Measurements from ENCODE around the gene TRAF6. TPM values are rescaled to one million over a fixed set of nuclear protein-coding genes. Genes with fewer than 3 reads are reported as not detected.
"Not testable (repeated sequence)": the region's sequence is repeated elsewhere in the genome, so short reads cannot be mapped to it uniquely, and the experiment has no call there.

Gene TRAF6
- total RNA-seq, 2 experiments from 2014 or later = 12.4 to 12.8 TPM

DNA sequence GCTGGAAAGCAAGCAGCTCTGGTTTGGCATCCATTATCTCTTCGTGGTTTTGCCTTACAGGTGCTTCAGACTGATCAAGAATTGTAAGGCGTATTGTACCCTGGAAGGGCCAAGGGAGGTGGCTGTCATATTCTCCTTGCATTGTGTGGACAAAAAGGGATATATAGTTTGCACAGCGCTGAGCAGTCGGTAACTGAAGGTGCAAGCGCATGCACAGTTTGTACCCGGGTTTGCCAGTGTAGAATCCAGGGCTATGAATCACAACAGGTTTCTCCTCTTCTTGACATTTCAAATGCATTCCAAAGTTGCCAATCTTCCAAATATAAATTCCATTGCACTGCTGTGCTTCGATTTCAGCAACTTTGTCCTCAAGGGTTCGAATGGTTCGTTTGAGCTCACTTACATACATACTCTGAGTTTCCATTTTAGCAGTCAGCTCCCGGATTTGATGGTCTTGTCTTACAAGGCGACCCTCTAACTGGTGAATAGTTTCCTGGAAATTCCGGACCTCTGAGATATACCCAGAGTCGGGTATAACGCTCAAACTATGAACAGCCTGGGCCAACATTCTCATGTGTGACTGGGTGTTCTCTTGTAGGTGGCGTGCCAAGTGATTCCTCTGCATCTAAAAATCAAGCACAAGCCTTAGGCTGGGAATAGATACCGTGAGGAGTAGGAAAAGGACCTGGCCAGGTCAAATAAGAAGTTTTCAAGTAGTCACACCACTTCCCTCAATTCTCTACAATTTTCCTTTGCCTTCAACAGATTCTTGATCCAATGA is 19.9 kb downstream of the TRAF6 start:
- H3K27me3 Mint-ChIP-seq = no peaks in the 10 kb centered on the region
- H3K27ac Mint-ChIP-seq = no peak overlapping the region
- H3K4me1 Mint-ChIP-seq = peaks cover 24% of the 10 kb centered on the region
- no peak overlapping the region for H3K4me3 Mint-ChIP-seq
- H3K9me3 Mint-ChIP-seq = no peaks in the 10 kb centered on the region
- ChIA-PET POLR2A (no interaction called here), CTCF (interaction anchor here (1.2 to 2.8 kb wide), 2 partner anchors 11 kb away, joined by 4 to 12 read pairs; no protein-coding TSS in a partner anchor)
- peaks cover 59% of the 10 kb centered on the region for H3K36me3 Mint-ChIP-seq (ENCODE audit: low read depth)
- no peak for DNase-seq

DNA sequence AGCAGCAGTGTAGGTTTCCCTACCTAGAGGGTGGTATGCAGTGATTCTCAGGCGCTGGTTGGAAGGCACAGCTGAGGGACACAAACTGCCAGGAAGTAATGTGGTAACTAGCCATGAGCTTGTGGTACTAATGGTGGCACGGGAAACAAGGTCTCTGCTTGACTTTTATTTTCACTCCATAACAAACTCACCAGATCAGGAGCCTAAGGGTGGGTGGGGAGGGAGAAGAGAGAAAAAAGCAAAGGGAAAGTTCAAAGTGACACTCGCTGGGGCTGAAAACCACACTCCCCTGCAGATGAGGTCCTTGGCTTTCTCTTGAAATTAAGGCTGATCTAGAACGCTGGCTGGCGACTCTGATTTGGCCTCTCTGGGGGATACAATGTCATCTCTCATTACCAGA is 22.0 kb downstream of the TRAF6 start:
- Mint-ChIP-seq H3K27ac (peak overlapping the region; percentile 17), H3K9me3 (peaks cover 1% of the 10 kb centered on the region), H3K4me1 (peaks cover 28% of the 10 kb centered on the region), H3K36me3 (ENCODE audit: low read depth) (peaks cover 67% of the 10 kb centered on the region), H3K4me3 (no peak overlapping the region), H3K27me3 (no peaks in the 10 kb centered on the region)
- POLR2A ChIA-PET = interaction anchor here (1.0 to 1.4 kb wide), 4 partner anchors 11 to 110 kb away, joined by 3 to 5 read pairs (median 4); no protein-coding TSS in a partner anchor
- CTCF ChIA-PET = interaction anchor here (0.8 to 2.8 kb wide), 8 partner anchors 9 to 198 kb away, joined by 3 to 12 read pairs (median 4); partner anchors contain the start of gene TRAF6
- DNase-seq = no peak

DNA sequence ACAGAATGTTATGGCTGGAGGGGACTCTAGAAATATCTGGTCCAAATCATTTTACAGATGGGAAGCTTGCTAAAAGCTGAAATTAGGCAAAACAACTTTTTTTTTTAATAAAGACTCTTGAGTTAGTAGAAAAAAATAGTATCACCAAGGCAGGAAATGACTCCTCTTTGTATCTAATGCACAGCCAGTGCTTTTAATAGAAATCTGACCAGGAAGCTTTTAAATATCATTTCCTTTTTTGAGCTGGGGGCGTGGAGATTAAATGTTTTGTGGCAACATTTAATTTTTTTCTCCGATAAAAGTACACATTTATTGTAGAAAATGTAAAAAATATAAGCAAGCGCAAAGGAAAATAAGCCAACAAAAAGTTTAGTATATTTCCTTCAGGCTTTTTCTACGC is 22.5 kb downstream of the TRAF6 start:
- Mint-ChIP-seq H3K9me3 (peaks cover 2% of the 10 kb centered on the region), H3K4me3 (no peak overlapping the region), H3K27me3 (no peaks in the 10 kb centered on the region), H3K36me3 (ENCODE audit: low read depth) (peaks cover 64% of the 10 kb centered on the region), H3K27ac (no peak overlapping the region), H3K4me1 (peaks cover 27% of the 10 kb centered on the region)
- DNase-seq = no peak
- POLR2A ChIA-PET = interaction anchor here (1.0 to 1.4 kb wide), 3 partner anchors 12 to 110 kb away, joined by 3 to 5 read pairs (median 3); no protein-coding TSS in a partner anchor
- CTCF ChIA-PET = interaction anchor here (1.4 to 2.8 kb wide), 4 partner anchors 9 to 196 kb away, joined by 4 to 12 read pairs (median 8); no protein-coding TSS in a partner anchor

DNA sequence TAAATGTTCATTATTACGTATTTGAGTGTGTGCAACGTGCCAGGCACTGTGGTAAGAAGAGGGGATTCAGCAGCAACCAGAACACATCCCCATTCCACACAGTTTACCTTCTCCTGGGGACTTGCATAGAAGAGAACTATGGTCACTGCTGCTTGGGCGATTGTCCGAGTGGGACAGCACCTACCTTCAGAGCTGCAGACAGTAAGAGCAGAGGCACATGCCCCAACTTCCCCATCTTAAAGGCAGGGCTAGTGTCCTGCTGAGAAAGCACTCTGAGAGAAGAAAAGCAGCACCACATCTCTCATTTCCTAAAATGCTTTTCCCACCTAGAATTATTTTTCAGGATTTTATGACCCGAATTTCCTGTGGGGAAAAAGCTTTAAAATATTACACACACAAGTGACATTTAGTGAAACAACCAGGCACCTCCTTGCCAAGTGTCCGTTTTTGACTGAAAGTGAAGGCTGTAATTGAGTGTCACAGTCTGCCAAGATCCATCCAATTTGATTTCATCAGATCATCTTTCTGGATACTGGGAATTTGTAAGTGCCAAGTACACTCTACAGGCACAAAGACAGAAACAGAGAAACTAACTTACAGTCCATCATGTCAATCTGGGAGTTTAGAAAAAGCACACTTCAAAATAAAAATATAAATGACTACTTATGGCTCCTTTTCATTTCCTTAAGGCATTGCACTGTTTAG is 24.6 kb downstream of the TRAF6 start:
- H3K36me3 Mint-ChIP-seq (ENCODE audit: low read depth) = peaks cover 48% of the 10 kb centered on the region
- H3K9me3 Mint-ChIP-seq = peaks cover 2% of the 10 kb centered on the region
- ChIA-PET POLR2A (no interaction called here), CTCF (no interaction called here)
- no peak for DNase-seq
- no peak overlapping the region for H3K27ac Mint-ChIP-seq
- H3K27me3 Mint-ChIP-seq = no peaks in the 10 kb centered on the region
- H3K4me1 Mint-ChIP-seq = peaks cover 26% of the 10 kb centered on the region
- H3K4me3 Mint-ChIP-seq = no peak overlapping the region

DNA sequence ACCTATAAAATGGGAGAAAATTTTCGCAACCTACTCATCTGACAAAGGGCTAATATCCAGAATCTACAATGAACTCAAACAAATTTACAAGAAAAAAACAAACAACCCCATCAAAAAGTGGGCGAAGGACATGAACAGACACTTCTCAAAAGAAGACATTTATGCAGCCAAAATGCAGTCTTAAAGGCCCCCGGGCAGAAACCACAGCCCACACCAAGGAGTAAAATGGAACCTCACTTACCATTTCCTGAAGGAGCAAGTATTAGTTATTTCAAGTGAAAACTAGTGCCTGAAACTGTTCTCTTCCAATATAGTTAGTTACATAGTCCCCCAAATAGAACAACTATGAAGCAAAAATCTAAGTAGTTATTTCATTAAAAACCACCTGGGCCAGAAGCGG is 27.0 kb downstream of the TRAF6 start:
- H3K4me1 Mint-ChIP-seq = peaks cover 17% of the 10 kb centered on the region
- CTCF ChIA-PET, DNase-seq, H3K9me3 Mint-ChIP-seq, H3K4me3 Mint-ChIP-seq, H3K27ac Mint-ChIP-seq, POLR2A ChIA-PET, H3K27me3 Mint-ChIP-seq: not testable (repeated sequence)
- peaks cover 29% of the 10 kb centered on the region for H3K36me3 Mint-ChIP-seq (ENCODE audit: low read depth)

DNA sequence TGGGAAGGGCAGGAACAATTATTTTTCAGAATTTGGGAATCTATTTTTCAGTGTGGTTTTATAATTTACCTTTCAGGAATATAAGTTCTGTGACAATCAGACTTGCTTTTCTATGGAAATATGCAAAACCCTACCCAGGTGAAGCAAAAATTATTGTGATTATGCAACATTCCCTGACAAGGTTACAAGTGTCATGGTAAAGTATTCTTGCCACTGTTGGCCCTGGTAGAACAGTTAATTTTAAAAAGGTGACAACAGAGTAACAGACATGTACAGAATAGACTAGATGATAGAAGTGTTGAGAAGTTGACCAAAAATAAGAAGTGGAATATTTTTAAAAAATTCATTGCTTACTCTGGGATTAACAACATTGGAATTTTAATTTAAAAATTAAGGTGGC is 29.2 kb downstream of the TRAF6 start:
- Mint-ChIP-seq H3K27me3 (peaks cover 2% of the 10 kb centered on the region), H3K4me3 (no peak overlapping the region), H3K9me3 (peaks cover 2% of the 10 kb centered on the region), H3K36me3 (ENCODE audit: low read depth) (peaks cover 19% of the 10 kb centered on the region), H3K27ac (no peak overlapping the region), H3K4me1 (peaks cover 6% of the 10 kb centered on the region)
- CTCF ChIA-PET = interaction anchor here (1.0 to 4.3 kb wide), 6 partner anchors 29 to 190 kb away, joined by 3 to 112 read pairs (median 3); partner anchors contain the start of genes COMMD9 and TRAF6
- DNase-seq = no peak
- POLR2A ChIA-PET = interaction anchor here (1.2 kb wide), 2 partner anchors 165 to 192 kb away, joined by 3 read pairs; partner anchors contain the start of gene COMMD9

DNA sequence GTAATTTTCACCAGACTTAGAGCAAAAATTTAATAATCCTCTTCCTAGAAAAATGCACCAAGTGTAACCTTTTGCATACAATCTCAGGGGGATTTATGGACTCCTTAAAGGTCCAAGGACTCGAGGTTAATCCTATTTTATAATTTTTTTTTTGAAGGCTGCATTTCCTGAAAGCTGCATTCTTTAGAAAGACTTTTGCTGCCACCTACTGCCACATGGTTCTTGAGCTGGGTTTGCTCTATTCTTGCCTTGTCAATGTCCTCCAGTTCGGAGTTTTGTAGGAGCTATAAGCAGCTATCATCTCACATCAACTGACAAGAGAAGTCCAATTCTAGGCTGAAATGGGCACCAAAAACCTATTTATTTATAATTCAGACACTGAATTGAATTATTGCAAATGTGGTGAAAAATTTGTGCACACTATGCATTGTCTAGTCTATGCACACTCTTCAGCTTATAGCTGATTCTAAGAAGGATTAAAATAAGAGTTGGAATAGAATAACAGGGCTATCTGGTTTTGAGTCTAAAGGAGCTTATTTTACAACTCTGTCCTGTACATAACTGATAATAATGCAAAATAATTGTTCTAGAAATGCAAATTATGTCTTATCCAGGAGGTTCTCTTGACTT is 31.3 kb downstream of the TRAF6 start:
- Mint-ChIP-seq H3K4me1 (peaks cover 6% of the 10 kb centered on the region), H3K36me3 (ENCODE audit: low read depth) (peaks cover 6% of the 10 kb centered on the region), H3K27me3 (peaks cover 2% of the 10 kb centered on the region), H3K4me3 (no peak overlapping the region), H3K27ac (no peak overlapping the region), H3K9me3 (peaks cover 2% of the 10 kb centered on the region)
- peak; percentile 47 for DNase-seq
- POLR2A ChIA-PET = interaction anchor here (0.7 to 1.9 kb wide), 9 partner anchors 10 to 189 kb away, joined by 3 to 5 read pairs (median 3); no protein-coding TSS in a partner anchor
- CTCF ChIA-PET = interaction anchor here (0.7 to 4.3 kb wide), 32 partner anchors 8 to 657 kb away, joined by 3 to 112 read pairs (median 5); partner anchors contain the start of genes COMMD9, PRR5L and TRAF6

DNA sequence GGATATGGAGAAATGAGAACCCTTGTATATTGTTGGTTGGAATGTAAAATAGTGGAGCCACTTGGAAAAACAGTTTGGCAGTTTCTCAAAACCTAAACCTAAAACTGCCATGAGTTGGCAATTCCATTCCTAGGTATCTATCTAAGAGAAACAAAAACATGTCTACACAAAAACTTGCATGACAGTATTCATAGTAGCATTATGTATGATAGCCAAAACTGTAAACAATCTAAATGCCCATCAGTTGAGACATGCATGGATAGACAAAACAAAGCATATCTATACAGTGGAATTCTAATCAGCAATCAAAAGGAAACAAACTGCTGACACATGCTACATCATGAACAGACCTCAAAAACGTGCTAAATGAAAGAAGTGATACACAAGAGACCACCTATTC is 34.9 kb downstream of the TRAF6 start:
- H3K4me3 Mint-ChIP-seq = no peak overlapping the region
- H3K4me1 Mint-ChIP-seq = no peaks in the 10 kb centered on the region
- no peaks in the 10 kb centered on the region for H3K9me3 Mint-ChIP-seq
- ChIA-PET CTCF (interaction anchor here (1.9 kb wide), 1 partner anchor 183 kb away, joined by 14 read pairs; no protein-coding TSS in a partner anchor), POLR2A (no interaction called here)
- H3K36me3 Mint-ChIP-seq (ENCODE audit: low read depth) = no peaks in the 10 kb centered on the region
- no peak for DNase-seq
- no peak overlapping the region for H3K27ac Mint-ChIP-seq
- peaks cover 2% of the 10 kb centered on the region for H3K27me3 Mint-ChIP-seq

DNA sequence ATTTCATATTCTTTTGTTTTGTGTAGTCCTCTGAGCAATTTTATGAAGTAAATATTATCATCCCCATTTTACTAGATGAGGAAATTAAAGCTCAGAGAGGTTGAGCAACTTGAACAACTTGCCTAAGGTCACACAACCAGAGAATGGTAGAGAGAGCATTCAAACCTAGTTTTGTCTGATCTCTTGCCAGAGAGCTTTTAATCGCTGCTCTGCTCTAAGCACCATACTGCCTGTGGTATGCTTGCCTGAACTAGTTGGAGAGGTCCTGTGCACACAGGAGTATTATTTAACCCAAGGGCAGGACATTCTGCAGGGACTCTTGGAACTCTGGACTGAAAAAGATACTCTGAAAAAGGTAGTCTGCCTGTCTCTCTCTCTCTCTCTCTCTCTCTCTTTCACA is 38.5 kb downstream of the TRAF6 start:
- no peak overlapping the region for H3K27ac Mint-ChIP-seq
- POLR2A ChIA-PET = no interaction called here
- H3K4me1 Mint-ChIP-seq = no peaks in the 10 kb centered on the region
- DNase-seq = no peak
- CTCF ChIA-PET = interaction anchor here (1.6 kb wide), 1 partner anchor 21 kb away, joined by 3 read pairs; no protein-coding TSS in a partner anchor
- H3K9me3 Mint-ChIP-seq = no peaks in the 10 kb centered on the region
- no peaks in the 10 kb centered on the region for H3K27me3 Mint-ChIP-seq
- H3K36me3 Mint-ChIP-seq (ENCODE audit: low read depth) = no peaks in the 10 kb centered on the region
- no peak overlapping the region for H3K4me3 Mint-ChIP-seq

DNA sequence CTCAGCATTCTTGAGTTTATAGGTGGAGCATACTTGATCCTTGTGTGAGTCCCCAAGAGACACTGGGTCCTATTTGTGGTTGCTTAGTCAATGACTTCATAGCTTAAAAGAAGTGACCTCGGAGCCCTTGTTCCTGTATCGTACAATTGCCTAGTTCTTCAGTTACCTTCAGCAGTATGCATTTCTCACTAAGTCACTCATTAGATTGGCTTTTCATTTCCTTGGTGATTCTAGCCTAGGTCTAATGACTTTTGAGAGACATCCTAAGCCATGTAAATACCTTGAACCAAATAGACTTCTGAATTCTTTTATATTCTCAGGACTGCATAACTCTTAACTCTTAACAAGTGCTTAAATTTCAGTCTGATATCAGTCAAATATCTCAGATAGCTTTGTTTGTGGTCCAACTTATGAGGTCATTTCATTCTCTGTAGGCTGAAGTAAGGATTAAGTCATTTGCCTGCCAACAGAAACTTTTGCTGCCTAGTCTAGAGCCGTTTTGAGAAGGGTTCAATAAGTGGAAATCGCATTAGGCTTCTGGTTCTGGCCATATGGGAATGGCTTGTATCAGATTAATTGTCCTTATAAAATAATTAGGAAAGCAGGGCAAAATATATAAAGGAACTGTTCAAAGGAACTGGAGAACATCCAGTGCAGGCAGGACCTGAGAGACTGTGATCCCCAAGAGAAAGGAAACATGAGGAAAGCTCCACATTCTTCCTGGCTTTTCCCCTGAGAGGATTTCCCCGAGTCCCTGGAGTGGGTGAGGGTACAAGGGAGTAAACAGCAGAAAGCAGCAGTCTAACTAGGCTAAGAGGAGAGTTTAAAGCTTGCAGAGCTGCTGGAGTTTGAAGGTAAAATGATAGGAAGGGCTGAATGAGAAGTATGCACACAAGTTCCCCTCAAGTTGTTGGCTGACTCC is 39.9 kb downstream of the TRAF6 start:
- no peak overlapping the region for H3K4me3 Mint-ChIP-seq
- no peaks in the 10 kb centered on the region for H3K36me3 Mint-ChIP-seq (ENCODE audit: low read depth)
- H3K27me3 Mint-ChIP-seq = no peaks in the 10 kb centered on the region
- DNase-seq = no peak
- CTCF ChIA-PET = interaction anchor here (0.8 to 1.4 kb wide), 4 partner anchors 9 to 178 kb away, joined by 3 to 5 read pairs (median 4); no protein-coding TSS in a partner anchor
- H3K9me3 Mint-ChIP-seq = no peaks in the 10 kb centered on the region
- POLR2A ChIA-PET = interaction anchor here (1.5 kb wide), 1 partner anchor 18 kb away, joined by 5 read pairs; no protein-coding TSS in a partner anchor
- H3K27ac Mint-ChIP-seq = no peak overlapping the region
- peaks cover under 1% of the 10 kb centered on the region for H3K4me1 Mint-ChIP-seq

DNA sequence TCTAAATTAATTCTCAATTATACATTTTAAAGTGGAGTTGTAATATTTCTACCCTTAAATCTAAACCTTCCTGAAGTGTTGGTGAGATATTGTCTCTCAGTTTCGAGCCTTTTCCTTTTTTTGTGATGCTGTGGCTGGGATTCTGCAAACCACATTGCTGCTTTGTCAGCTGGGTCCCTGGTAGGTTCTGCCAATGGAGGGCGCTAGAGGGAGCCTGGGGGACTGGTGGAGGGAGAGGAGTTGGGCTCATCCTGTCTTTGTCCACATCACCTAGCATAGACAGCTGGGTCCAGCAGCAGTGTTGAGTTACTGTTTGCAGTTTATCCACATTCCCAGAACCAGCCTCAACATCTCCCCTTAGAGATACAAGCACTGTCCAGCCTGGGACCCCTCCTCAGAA is 41.0 kb downstream of the TRAF6 start:
- Mint-ChIP-seq H3K27me3 (no peaks in the 10 kb centered on the region), H3K4me1 (peaks cover 3% of the 10 kb centered on the region), H3K27ac (no peak overlapping the region), H3K36me3 (ENCODE audit: low read depth) (no peaks in the 10 kb centered on the region), H3K9me3 (no peaks in the 10 kb centered on the region), H3K4me3 (no peak overlapping the region)
- DNase-seq = peak; percentile 39
- ChIA-PET POLR2A (interaction anchor here (1.4 kb wide), 1 partner anchor 9 kb away, joined by 3 read pairs; no protein-coding TSS in a partner anchor), CTCF (interaction anchor here (0.7 to 2.0 kb wide), 7 partner anchors 9 to 179 kb away, joined by 3 to 14 read pairs (median 4); no protein-coding TSS in a partner anchor)

Measured in activated CD4-positive, alpha-beta memory T cell treated with anti-CD3 and anti-CD28 coated beads, Interleukin-2, amount 10 ng/mL, durations not matched to agents 7 days and 5 days (primary cell).